GM19372 (cell line): ENCODE data around the gene ADD2.

Experiments
- ATAC-seq: cut with Tn5 transposase; IDR thresholded peaks from one replicate; pipeline ENCODE4 v1.9.1; 2021; ENCODE audit warnings: mild to moderate bottlenecking, low read depth, moderate library complexity; ENCODE audit not compliant: unreplicated experiment

Gene ADD2

DNA sequence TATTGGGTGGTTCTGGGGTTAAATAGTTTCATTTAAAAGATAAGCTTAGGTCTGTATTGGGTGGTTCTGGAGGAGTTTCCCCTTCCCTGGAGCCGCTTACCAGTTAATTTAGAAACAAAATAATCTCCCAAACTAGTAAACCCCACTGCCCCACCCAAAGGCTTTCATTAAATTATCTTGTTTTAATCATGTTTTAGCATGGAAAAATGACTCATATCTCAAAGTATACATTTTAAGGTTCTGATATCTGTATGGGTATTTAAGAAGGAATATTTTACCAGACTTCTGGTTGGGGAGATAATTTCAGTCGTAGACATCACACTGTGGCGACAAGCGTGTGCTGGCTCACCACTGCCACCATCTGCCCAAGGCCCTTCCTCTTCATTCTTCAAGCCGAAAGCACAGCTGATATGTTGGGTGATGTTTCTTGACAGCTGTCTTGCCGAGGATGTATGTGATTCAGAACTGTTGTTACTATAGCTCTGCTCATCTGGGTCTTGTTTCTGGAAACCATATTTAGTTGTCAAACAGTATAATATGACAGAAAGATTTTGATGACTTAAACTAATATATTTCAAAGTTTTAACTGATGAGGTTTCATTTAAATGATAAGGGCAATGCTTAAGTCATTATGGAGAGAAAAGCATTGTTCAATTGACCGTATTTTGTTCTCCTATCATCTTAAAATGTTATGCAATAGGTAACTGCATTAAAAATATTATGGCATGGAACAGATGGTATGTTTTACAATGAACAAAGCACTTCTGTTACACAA is 17.3 kb upstream of the ADD2 start:
- no peak for ATAC-seq

DNA sequence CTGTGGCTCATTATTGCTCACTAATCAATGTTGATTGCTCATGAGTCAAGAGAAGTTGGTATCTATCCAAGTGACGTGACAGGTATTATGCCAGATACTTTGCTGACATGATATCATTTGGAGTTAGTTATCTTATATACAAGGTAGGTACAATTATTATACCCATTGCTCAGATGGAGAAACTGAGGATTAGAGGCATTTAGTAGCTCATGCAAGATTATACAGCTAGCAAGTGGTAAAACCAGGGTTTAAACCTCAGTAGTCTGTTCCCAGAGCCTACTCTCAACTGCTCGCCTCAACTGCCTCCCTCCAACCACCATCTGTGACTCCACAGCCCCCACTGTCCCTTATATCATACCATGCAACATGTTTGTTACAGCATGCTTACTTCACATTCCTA is 16.3 kb upstream of the ADD2 start:
- ATAC-seq: no peak

DNA sequence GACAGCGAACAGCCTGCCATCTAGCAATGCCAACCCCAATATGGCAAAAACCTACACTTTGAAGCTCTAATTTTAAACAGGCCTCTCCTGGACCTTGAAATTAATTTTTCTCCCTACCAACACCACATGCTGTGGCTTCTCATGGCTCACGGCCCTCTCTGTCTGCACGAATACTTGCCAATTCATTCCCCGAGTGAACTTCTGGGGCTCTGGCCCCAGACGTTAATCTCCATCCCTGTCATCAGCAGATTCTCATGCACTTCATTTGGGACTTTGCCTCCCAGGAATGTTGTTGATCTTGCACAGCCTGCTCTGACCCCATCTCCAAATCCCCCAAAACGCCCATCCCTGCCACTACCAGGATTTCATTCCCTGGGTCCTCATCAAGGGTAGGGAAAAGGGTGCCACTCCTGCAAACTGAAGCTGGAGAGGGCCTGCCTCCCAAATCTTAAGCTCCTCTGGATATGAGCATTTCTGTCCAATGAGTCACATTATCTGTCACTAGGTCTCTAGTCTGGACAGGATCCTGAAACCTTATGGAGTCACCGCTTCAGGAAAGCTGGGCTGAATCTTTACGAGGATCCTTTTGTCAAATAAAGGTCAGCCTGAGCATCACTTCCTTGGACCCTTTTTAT is 12.0 kb upstream of the ADD2 start:
- ATAC-seq: no peak

DNA sequence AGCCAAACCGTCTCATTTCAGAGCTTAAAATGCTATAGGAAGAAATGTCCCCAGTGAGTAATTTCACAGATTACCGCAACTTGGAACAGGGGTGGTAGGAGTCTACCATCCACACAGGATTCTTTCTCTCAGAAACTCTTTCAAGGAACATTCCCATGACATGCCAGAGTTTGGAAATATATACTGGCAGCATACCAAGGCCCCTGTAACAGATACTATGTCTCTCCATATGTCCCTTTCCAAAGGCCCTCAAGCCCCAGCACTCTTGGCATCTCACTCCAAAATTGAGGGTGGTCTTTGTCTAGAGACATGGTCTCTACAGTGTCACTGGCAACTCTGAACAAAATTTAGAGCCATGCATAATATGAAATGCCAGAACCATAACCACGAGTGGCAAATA is 11.5 kb upstream of the ADD2 start:
- no peak for ATAC-seq

DNA sequence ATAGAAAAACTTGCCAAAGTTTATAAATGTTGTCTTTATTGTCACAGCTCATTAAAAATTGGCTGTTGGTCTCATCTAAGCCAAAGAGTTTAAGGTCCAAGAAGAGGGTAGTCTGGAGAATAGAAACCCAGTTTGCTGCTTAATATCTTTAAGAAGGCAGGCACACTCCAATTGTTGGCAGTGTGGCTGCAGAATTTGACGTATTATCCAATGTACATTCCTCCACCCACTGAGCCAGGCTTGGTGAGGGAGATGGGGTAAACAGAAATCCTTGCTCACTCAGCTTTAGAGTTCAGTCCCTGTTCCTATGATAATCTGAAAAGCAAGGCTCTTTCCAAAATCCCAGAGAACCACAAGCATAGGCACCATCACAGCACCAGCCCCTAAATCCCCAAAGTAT is 10.7 kb upstream of the ADD2 start:
- no peak for ATAC-seq

DNA sequence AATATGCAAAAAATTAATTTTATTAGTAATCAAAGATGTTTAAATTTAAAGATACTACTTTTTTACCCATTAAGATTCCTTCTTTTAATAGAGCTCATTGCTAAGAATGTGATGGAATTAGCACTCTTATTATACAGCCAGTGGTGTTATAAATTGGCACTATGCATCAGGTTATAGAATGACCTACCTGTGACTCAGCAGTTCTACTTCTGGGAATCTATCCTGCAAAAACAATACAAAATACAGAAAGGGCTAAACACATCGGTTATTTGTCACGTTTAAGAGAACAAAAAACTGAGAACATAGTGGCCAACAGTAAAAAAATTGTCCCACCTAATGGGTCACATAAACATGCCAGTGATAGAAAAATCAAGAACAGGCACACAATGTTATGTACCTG is 9.4 kb upstream of the ADD2 start:
- ATAC-seq: no peak

DNA sequence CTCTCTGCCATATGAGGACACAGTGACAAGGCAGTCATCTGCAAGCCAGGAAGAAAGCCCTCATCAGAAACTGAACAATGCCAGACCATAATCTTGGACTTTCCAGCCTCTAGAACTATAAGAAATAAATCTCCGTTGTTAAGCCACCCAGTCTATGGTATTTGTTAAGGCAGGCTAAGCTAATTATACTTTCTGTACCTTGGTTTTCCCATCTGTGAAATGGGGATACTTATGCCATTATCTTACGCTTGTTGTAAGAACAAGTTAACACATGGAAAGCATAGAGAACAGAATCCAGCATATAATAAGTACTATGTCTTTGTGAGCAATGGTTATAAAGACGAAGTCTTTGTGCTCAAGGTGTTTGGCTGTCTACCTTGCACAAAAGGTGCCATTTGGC is 8.3 kb upstream of the ADD2 start:
- ATAC-seq: no peak

DNA sequence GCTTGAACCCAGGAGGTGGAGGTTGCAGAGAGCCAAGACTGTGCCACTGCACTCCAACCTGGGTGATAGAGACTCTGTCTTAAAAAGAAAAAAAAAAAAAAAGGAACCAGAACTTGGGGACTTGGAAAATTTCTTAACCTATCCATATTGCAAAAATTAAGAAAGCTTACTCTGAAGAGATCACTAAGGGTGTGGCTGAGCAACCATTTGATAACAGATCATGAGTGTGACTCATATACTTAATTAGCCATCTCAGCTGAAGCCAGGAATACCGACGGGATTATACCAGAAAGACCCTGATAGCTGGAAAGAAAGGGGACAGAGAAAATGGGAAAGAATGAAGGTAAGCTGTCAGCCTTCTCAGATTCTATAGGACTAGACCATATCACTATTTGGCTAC is 7.1 kb upstream of the ADD2 start:
- no peak for ATAC-seq

DNA sequence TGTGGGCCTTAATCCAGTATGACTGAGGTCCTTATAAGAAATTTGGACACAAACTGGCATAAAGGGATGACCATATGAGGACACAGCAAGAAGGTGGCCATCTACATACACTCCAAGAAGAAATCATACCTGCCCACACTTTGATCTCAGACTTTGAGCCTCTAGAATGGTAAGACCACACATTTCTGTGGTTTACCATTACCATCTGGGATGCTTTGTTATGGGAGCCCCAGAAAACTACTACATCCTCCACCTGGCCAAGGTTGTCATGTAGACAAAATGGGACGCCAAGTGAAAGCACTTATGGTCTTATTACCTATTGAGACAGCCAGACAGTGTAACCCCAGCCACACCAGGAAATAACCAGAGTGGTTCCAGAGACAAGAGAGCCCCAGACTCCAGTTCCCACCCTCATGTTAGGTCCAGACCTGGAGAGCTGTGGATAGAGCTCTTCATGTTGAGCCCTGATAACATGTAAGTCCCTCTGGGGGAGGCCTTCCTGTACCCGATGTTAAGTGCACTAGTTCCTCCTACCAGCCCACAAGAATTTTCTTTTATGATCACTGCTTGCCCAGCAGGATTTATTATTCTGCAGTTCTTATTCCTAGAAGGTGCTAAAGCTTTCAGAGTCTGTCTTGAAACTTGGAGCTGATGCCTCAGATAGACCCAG is 4.6 kb upstream of the ADD2 start:
- ATAC-seq: no peak

DNA sequence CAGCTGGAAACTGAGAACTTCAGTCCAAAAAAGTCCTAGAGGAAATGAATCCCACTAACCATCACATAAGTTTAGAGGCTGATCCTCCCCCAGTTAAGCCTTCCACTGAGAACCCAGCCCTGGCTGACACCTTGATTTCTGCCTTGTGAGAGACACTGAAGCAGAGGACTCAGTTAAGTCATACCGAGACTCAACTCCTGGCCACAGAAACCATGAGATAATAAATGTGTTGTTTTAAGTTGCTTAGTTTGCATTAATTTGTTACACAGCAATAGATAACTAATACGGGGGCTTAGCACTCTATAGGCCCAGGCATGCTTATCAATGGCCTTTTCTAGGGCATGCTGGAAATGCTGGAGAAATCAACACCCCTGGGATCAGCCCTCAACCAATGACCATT is 3.4 kb upstream of the ADD2 start:
- no peak for ATAC-seq

DNA sequence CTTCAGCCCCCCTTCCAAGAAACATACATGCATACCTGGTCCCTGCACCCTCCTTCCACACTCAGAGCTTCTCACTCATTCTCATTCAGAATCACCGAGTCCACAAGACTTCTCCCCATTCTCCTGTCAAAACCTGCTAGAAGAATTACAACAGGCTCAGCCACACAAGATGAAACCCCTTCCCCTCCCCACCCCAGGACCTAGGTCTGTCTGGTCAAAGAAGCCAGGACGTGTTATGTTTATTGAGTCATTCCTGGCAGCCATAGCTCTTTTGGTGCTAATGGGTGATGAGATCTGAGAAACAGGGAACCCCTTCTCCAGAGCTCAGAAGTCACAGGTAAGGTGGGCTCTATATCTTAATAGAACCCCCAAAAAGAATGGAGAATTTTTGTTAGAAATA is 1.4 kb upstream of the ADD2 start:
- ATAC-seq: no peak

DNA sequence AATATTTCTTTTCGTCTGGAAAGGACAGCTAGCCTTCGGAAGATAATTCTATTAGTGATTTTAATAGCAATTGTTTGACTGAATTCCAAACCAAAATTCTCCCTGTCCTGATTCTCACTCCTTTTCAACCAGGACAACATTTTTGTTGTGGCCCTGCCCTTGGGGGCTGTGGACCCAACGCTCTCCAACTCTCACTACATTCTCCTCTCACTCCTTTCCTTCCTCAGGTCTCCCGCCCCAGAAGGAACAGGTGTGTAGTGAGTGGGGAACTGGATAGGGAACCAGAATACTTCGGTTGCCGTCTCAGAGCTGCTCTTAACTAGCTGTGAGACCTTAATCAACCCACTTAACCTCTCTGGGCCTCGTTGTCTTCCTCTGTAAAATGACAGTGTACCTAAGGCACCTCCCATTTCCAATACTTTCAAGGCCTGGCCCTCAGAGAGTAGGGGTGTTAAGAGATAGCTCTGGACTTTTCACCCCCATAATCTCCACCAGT is 638 bp upstream of the ADD2 start:
- ATAC-seq: no peak

DNA sequence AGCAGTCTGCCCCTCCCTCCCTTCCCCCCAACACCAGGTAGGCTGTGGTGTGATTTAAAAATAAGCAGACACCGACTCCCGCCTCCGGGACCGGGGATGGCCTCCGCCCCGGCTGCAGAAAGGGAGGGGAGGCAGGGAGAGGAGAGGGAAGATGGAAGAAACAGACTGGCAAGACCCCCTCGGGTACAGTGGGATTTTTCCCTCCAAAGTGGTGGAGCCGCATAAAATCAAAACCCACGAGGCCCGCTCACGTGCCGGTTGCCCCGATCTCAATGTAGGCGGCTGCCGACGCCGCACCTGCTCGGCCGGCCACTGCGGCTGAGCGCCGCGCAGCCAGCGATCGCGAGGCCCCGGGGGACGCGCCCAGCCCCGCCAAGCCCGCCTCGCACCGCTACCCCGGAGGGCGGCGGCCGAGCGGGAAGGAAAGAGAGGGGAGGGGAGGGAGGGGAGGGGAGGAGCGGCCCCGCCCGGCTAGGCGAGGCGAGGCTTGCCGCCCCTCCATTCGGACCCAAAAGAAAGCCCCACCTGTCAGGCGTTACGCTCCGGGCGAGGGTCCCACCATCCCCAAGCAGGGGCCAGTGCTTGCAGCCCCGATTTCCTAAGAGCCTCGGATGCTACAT is 811 bp downstream of the ADD2 start:
- no peak for ATAC-seq

DNA sequence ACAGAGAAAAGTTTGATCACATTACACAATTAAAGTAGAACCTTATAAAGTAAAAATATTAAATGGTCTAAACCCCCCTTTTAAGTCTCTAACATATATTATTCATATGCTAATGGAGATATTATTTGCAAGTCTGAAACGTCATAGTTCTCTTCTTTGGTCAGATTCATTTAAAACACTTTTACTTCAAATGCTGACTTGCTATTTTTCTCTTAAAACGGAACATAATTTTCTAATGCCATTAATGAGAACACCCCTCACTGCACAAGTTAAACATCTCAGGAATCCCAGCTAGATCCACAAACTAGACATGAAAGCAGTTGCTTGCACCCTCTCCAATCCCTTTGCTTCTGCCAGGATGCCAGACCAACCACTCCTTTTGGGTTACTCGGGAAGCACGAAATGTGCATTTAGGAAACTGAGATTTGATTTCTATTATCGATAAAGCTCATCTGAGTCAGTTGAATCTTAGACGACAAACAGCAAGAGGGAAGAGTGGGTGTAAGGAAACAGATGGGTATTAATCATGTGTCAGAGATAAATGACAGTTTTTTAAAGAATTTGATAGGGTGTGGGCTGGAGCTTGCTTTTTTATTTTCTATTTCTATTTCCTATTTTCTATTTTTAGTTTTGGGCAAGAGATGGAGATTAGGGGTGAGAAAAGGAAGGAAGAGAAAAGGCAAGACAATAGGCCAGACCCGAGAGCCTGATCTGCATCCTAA is 1.5 kb downstream of the ADD2 start:
- ATAC-seq: no peak

DNA sequence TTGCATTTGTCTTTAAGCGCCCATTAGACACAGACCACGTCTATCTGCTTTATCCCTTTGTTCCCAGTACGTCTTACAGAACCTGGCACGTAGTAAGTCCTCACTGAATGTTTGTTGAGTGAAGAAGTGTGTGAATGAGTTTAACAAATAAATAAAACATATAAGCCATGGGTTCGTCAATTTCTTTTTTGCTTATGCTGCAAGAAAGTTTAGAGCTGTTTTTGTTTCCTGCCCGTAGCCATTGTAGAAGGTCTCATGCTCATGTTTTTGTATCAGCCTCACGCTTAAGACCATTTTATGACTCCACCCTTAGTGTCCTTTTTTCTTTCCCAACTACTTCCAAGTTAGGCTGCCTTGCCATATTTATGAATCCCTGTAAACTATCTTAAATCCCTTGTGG is 2.5 kb downstream of the ADD2 start:
- no peak for ATAC-seq

DNA sequence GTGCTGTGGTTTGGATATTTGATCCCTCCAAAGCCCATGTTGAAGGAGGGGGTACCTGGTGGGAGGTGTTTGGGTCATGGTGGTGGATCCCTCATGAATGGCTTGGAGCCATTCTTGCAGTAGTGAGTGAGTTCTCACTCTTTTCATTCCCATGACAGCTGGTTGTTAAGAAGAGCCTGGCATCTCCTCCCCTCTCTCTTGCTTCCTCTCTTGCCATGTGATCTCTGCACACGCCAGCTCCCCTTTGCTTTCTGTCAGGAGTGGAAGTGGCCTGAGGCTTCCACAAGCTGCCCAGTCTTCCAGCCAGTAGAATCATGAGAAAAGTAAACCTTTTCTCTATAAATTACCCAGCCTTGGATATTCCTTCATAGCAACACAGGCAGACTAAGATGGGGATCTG is 8.6 kb downstream of the ADD2 start:
- ATAC-seq: no peak

DNA sequence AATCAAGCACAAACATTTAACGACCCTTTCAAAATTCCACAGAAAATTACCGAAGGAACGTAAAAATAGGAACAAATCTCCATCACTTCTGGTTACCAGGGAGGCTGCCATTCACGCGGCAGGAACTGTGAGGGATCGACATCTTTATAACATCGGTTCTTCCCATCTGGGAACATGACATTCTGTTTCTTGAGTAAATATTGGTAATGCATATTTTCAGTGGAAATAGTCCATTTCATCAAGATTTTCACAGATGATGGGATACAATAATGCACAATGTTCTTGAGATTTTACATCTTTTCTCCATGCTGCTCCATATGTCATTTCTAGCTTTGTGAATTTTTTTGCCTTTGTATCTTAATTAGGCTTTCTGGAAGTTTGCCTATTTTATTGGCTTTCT is 10.0 kb downstream of the ADD2 start:
- no peak for ATAC-seq

DNA sequence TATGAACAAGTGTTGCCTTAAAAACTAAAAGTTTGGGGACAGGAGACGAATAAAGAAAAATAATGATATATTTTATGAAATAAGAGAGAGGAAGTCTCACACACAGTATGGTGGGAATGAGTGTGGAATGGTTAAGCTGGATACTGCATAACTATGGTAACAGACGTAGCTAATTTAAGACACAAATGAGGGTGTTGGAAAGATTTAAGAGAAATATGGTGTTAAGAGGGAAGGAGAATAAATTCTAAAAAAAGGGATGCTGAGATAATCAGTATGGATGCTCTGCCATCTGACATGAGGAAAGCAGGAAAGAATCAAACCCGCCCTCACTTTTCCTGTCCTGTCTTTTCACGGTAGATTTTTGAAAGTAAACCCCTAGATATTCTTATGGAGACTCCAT is 10.6 kb downstream of the ADD2 start:
- no peak for ATAC-seq

DNA sequence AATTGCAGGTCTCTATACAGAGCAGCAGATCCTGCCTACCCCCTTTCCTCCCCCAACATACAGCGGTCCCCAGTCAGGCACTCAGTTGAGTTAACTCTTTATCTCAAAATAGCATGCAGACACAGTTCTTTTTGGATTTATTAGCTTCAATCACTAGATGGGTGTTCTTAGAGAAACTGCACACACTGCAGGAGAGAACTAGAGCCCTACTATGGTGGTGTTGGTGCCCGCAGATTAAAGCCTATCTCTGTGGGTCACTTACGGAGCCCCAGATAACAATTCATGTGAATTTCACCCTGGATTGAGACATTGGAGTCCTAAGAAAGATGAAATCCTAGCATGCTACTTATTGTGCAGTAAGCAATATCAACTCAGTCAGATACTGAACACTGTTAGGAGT is 11.9 kb downstream of the ADD2 start:
- no peak for ATAC-seq

DNA sequence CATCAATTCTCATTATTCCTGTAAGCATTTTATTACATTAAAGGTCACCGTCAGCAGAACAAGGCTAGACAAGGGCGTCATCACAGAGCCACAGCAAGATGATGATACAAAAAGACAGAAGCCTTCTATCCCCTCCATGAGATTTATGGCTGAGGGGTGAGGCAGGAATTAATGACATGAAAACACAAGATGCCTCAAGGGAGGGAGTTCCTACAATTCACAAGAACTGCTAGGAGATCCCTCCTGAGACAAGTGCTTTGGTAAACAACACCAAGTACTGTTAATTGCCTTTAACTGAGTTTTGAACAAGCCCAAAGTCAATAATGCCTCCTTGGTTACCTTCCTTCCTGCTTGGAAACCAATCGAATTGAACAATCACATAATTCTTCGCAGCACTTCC is 14.1 kb downstream of the ADD2 start:
- ATAC-seq: no peak

DNA sequence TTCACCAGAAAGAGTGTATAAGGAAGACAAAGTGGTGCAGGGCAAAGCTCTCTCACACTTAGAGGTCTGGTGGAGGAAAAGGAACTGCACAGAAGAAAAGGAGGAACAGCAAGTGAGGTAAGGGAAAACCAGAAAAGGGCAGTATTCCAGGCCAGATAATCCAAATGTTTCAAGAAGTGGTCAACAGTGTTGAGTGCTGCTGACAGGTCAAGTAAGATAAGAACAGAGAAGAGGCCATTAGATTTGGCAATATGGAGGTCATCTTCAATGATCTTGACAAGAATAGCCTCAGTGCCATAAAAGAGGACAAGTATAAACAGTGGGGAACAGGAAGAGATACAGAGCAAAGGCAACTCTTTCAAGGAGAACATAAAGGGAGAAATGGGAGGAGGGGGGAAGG is 15.0 kb downstream of the ADD2 start:
- ATAC-seq: no peak
